Activated T-helper 17 cell treated with anti-CD3 and anti-CD28 coated beads, Interleukin-2, amount 50 U/mL, for 72 hours (primary cell): ENCODE measurements around the gene PCMTD2. TPM values are rescaled to one million over a fixed set of nuclear protein-coding genes. Genes with fewer than 3 reads are reported as not detected.

Experiments used
- ATAC-seq: fragments of 150-1000 bp; cut with Tn5 transposase; replicated peaks from 2 replicates; pipeline ENCODE4 v1.10.0; 2021; ENCODE audit warnings: mild to moderate bottlenecking, moderate library complexity
- H3K27ac Mint-ChIP-seq: one replicate; pipeline ENCODE4 v1.8.0; 2022; ENCODE audit warnings: mixed read lengths
- H3K27me3 Mint-ChIP-seq: one replicate; pipeline ENCODE4 v1.8.0; 2022; ENCODE audit warnings: mixed read lengths
- H3K36me3 Mint-ChIP-seq: one replicate; pipeline ENCODE4 v1.8.0; 2022; ENCODE audit warnings: low read depth, mild to moderate bottlenecking, mixed read lengths
- H3K4me1 Mint-ChIP-seq: one replicate; pipeline ENCODE4 v1.8.0; 2022; ENCODE audit warnings: mixed read lengths
- H3K4me3 Mint-ChIP-seq: one replicate; pipeline ENCODE4 v1.8.0; 2022; ENCODE audit warnings: mild to moderate bottlenecking, mixed read lengths
- H3K9me3 Mint-ChIP-seq: one replicate; pipeline ENCODE4 v1.8.0; 2022; ENCODE audit warnings: mixed read lengths
- total RNA-seq, 2 donors: library from RNA; stranded (reverse); gene quantifications; one replicate each; pipeline ENCODE4 v1.2.3, GENCODE V29; 2022

PCMTD2 gene
- total RNA-seq, 2 donors from 2014 or later: 29.6 to 37.9 TPM

- H3K4me3 Mint-ChIP-seq: no peak overlapping the region
- no peak overlapping the region for H3K27ac Mint-ChIP-seq
- ATAC-seq: no peak
- H3K36me3 Mint-ChIP-seq: no peaks in the 10 kb centered on the region
- H3K4me1 Mint-ChIP-seq: peaks cover 12% of the 10 kb centered on the region
- H3K27me3 Mint-ChIP-seq: no peaks in the 10 kb centered on the region
- H3K9me3 Mint-ChIP-seq: no peaks in the 10 kb centered on the region
Observed at GRCh38 chr20:64219730-64220129, 35.8 kb upstream of the PCMTD2 start.

DNA sequence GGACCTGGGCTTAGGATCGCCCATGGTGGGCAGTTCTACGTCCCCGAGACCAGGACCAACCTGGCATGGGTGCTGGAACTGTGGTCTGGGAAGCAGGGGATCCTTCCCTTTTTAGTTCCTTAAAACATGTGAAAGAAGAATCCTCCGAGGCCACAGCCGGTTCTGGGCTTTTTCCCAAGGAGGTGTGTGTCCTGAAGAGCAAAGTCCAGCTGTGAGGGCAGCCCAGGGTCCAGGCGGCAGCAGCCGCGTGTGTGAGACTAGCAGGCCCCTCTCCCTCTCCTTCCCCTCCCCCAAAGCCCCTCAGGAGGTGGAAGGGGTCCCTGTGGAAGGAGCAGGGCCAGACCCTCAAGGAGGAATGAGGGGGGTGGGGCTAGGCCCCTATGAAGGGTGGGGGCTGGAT is 35.1 kb upstream of the PCMTD2 start:
- no peaks in the 10 kb centered on the region for H3K27me3 Mint-ChIP-seq
- no peak for ATAC-seq

DNA sequence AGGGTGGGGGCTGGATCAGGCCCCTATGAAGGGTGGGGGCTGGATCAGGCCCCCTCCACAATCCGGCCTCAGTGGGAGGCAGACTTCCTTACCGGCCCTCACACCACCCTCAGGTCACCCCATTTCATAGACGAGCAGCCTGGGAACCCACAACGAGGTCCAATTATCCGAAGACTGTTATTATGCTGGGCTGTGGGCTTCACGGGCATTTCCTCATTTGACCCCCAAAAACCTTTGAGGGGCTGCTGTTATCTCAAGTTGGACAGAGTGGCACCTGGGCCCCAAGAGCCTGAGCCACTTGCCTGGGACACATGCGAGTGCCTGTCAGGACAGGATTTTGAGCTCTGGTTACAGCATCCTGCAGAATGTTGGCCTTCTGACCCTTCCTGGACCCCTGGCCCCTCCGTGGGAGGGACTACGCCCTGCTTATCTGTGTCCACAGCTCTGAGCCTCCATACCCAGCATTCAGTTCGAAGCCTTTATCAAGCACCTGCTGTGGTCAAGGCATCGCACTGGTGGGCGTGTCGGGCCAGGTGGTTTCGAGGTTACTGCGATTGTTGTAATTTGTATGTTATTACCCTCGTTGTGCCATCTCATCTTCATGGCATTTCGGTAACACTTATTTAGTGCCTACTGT is 34.5 kb upstream of the PCMTD2 start:
- no peak overlapping the region for H3K27ac Mint-ChIP-seq

More for the DNA sequence above, 35.1 kb upstream of the PCMTD2 start:
- Mint-ChIP-seq H3K36me3 (no peaks in the 10 kb centered on the region), H3K27ac (no peak overlapping the region), H3K4me1 (peaks cover 12% of the 10 kb centered on the region), H3K4me3 (no peak overlapping the region), H3K9me3 (no peaks in the 10 kb centered on the region)

GRCh38 chr20:64222291-64222735 is 33.2 kb upstream of the PCMTD2 start:
- peaks cover 12% of the 10 kb centered on the region for H3K4me1 Mint-ChIP-seq
- no peak overlapping the region for H3K27ac Mint-ChIP-seq
- H3K36me3 Mint-ChIP-seq: no peaks in the 10 kb centered on the region
- ATAC-seq: no peak
- H3K9me3 Mint-ChIP-seq: no peaks in the 10 kb centered on the region
- no peaks in the 10 kb centered on the region for H3K27me3 Mint-ChIP-seq
- H3K4me3 Mint-ChIP-seq: no peak overlapping the region

More for the DNA sequence above, 34.5 kb upstream of the PCMTD2 start:
- no peak for ATAC-seq
- Mint-ChIP-seq H3K4me1 (peaks cover 12% of the 10 kb centered on the region), H3K27me3 (no peaks in the 10 kb centered on the region), H3K9me3 (no peaks in the 10 kb centered on the region), H3K4me3 (no peak overlapping the region), H3K36me3 (no peaks in the 10 kb centered on the region)

GRCh38 chr20:64222851-64223525 is 32.6 kb upstream of the PCMTD2 start:
- H3K4me3 Mint-ChIP-seq: no peak overlapping the region
- H3K9me3 Mint-ChIP-seq: no peaks in the 10 kb centered on the region
- no peaks in the 10 kb centered on the region for H3K27me3 Mint-ChIP-seq
- H3K36me3 Mint-ChIP-seq: no peaks in the 10 kb centered on the region
- H3K4me1 Mint-ChIP-seq: peaks cover 13% of the 10 kb centered on the region
- no peak for ATAC-seq
- H3K27ac Mint-ChIP-seq: no peak overlapping the region

DNA sequence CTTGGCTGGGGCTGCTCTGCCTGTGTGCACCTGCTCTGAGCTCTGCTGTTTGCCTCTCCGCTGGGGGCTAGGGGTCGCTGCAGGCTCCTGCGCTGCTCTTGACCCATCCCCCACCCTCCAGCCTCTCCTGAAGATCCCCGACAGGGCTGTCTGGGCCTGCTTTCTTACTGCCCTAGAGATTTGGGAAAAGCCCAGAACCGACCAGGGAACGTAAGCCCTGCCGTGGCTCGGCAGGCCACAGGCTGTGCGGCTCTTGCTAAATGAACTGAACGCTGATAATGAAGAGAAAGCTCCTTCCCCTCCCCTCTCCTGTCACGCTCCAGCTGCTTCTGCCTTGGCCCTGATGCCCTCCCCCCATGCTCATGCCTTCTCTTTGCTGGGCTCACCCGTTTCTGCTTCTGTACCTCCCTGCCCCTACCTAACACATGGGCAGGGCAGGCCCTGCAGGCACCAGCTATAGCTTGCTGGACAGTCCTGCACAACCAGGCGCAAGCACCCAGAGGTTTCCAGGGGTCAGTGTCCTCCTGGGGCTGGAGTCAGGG is 32.0 kb upstream of the PCMTD2 start:
- no peaks in the 10 kb centered on the region for H3K36me3 Mint-ChIP-seq
- peaks cover 17% of the 10 kb centered on the region for H3K4me1 Mint-ChIP-seq
- H3K9me3 Mint-ChIP-seq: no peaks in the 10 kb centered on the region
- no peak overlapping the region for H3K27ac Mint-ChIP-seq
- H3K27me3 Mint-ChIP-seq: no peaks in the 10 kb centered on the region
- H3K4me3 Mint-ChIP-seq: no peak overlapping the region
- no peak for ATAC-seq

DNA sequence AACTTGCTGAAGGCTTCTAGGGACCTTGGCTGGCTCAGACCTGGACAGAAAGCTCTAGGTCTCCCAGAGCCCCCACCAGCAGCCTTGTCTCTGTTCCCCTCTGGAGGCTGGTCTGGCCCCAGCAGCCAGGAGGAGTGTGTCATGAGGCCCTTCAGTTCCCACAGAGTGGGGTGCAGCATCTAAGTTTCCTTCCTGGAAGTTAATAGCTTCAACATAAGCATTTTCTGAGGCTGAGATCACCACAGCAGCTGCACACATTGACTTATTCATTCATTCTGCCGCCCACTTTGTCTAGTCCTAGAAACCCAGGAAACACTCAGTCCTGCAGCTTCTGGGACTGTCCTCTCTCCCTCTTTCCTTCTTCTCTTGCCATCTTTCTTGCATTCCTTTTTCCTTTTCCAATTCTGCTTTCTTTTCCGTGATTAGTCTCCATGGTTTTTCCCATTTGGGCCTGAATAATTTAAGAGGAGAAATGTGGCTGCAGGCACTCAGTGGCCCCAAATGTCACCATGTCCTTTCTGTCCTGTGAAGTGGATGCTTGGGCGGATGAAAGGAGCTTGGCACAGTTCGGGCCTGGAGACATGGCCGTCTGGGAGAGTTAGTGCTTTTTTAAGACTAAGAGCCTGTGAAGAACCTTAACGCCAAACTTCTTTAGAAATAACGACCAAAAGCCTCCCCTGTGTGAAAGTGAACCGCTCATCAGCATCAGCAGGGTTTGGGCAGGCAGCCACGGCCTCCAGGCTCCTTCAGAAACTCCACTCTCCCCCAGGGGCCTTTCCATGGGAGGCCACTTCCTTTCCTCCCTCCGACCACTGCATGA is 31.0 kb upstream of the PCMTD2 start:
- no peaks in the 10 kb centered on the region for H3K36me3 Mint-ChIP-seq
- no peak overlapping the region for H3K4me3 Mint-ChIP-seq
- ATAC-seq: peak; percentile 75
- no peaks in the 10 kb centered on the region for H3K9me3 Mint-ChIP-seq
- H3K27ac Mint-ChIP-seq: peak overlapping the region; percentile 11
- no peaks in the 10 kb centered on the region for H3K27me3 Mint-ChIP-seq
- peaks cover 17% of the 10 kb centered on the region for H3K4me1 Mint-ChIP-seq

- Mint-ChIP-seq H3K27ac (no peak overlapping the region), H3K4me3 (no peak overlapping the region), H3K4me1 (peaks cover 17% of the 10 kb centered on the region), H3K36me3 (no peaks in the 10 kb centered on the region), H3K9me3 (no peaks in the 10 kb centered on the region), H3K27me3 (no peaks in the 10 kb centered on the region)
- no peak for ATAC-seq
Observed at GRCh38 chr20:64225171-64225595, 30.4 kb upstream of the PCMTD2 start.

GRCh38 chr20:64225828-64226598 is 29.5 kb upstream of the PCMTD2 start:
- peaks cover 17% of the 10 kb centered on the region for H3K4me1 Mint-ChIP-seq
- H3K9me3 Mint-ChIP-seq: no peaks in the 10 kb centered on the region
- ATAC-seq: no peak
- no peaks in the 10 kb centered on the region for H3K27me3 Mint-ChIP-seq
- H3K4me3 Mint-ChIP-seq: no peak overlapping the region
- no peaks in the 10 kb centered on the region for H3K36me3 Mint-ChIP-seq
- H3K27ac Mint-ChIP-seq: no peak overlapping the region

- H3K9me3 Mint-ChIP-seq: no peaks in the 10 kb centered on the region
- H3K4me1 Mint-ChIP-seq: peaks cover 17% of the 10 kb centered on the region
- ATAC-seq: peak; percentile 42
- no peaks in the 10 kb centered on the region for H3K36me3 Mint-ChIP-seq
- no peaks in the 10 kb centered on the region for H3K27me3 Mint-ChIP-seq
- no peak overlapping the region for H3K4me3 Mint-ChIP-seq
- no peak overlapping the region for H3K27ac Mint-ChIP-seq
Observed at GRCh38 chr20:64226686-64227580, 28.6 kb upstream of the PCMTD2 start.

DNA sequence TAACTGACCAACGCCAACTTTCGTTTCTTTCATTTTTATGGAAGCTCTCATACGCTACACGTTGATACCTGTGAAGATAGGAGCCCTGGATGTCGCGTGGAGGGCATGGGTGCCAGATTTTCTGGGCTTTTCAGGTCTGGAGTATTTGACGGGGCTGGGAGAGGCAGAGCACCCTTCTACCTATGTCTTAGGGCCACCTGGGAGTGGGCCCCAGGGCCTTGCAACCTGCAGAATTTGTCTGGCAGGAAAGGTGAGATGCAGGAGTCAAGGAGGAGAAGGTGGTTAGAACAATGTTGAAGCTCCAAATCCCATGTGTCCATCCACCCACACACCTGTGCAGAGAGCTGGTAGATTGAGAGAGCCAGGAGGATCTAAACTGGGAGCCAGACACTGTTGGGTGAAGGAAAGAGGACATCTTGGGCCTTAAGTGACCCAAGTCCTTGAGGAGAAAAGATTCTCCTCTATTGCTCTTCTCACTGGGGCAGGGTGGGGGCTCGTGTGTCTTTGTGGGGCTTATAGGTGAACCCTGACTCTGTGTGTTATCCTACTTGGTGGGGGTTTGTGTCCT is 27.4 kb upstream of the PCMTD2 start:
- no peaks in the 10 kb centered on the region for H3K36me3 Mint-ChIP-seq

DNA sequence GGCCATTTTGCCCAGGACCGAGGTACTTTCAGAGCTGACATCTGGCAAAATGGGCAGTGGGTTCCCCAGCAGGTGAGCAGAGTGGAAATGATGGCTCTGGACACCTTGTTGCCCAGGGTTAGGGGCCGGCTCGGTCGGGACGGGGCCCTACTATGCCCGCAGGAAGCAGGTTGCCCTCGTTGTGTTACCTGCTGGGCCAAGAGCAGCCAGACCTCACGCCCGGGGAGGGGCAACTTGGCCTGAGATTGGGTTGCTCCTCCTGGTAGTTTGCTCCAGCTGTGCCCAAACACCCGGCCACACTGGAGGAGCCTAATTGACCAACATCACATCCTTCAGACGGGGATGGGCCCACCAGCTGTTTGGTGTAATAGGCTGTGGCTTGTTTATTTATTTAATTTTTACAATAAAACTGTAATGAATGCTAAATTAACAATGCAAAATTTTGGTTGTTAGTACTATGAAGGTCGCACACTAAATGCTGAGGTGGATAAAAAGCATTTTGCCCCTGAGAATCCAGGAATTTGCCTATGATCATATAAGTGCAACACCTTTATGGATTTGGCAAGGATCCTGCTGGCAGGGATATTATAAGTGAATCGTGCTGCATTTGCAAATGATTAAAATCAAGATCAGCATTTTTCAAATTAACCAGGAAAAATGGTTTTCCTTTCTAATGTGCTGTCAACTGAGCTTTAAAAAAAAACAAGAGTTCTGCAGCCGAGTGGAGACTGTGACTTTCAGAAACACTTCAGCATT is 26.6 kb upstream of the PCMTD2 start:
- Mint-ChIP-seq H3K36me3 (no peaks in the 10 kb centered on the region), H3K4me3 (no peak overlapping the region), H3K27ac (no peak overlapping the region), H3K27me3 (no peaks in the 10 kb centered on the region), H3K4me1 (peaks cover 24% of the 10 kb centered on the region), H3K9me3 (no peaks in the 10 kb centered on the region)
- no peak for ATAC-seq

More for the DNA sequence above, 27.4 kb upstream of the PCMTD2 start:
- H3K27ac Mint-ChIP-seq: no peak overlapping the region
- H3K4me1 Mint-ChIP-seq: peaks cover 17% of the 10 kb centered on the region
- no peaks in the 10 kb centered on the region for H3K9me3 Mint-ChIP-seq
- H3K27me3 Mint-ChIP-seq: no peaks in the 10 kb centered on the region
- no peak for ATAC-seq
- H3K4me3 Mint-ChIP-seq: peak overlapping the region; percentile 33
